HCT116 (cell line): Measurements from ENCODE around the gene DHRSX.
"Not testable (repeated sequence)": the region's sequence is repeated elsewhere in the genome, so short reads cannot be mapped to it uniquely, and the experiment has no call there.

Experiments used
- CBX3 ChIP-seq: IDR thresholded peaks from 2 replicates; pipeline ENCODE4 v1.6.1; 2012; ENCODE audit warnings: low read depth
- CTCF ChIP-seq, 3 experiments: fragments of 200-600 bp in 1 of 3; sonication (generic) in 1 of 3; IDR thresholded peaks in 2 of 3; conservative IDR thresholded peaks in 1 of 3; 2 replicates each; pipeline ENCODE4 v1.5.1; 2012 to 2017; ENCODE audit warnings: low read depth in 2 of 3, low read length in 2 of 3, antibody characterized with exemption in 1 of 3, borderline replicate concordance in 1 of 3, control low read depth in 1 of 3, mild to moderate bottlenecking in 1 of 3, mixed read lengths in 1 of 3, mixed run types in 1 of 3, moderate library complexity in 1 of 3; ENCODE audit not compliant: insufficient read depth in 1 of 3
- EZH2 ChIP-seq: fragments of 200-600 bp; sonication (generic); IDR thresholded peaks from 2 replicates; pipeline ENCODE4 v1.6.1; 2017; ENCODE audit warnings: antibody characterized with exemption, mixed run types
- POLR2A ChIP-seq: IDR thresholded peaks from 2 replicates; pipeline ENCODE4 v1.7.0; 2011; ENCODE audit warnings: borderline replicate concordance; ENCODE audit not compliant: insufficient read depth, insufficient read length; ENCODE audit errors: extremely low read depth
- REST ChIP-seq: IDR thresholded peaks from 2 replicates; pipeline ENCODE4 v1.6.1; 2012; ENCODE audit warnings: low read depth
- YY1 ChIP-seq: IDR thresholded peaks from 2 replicates; pipeline ENCODE4 v1.6.1; 2011; ENCODE audit warnings: low read length, low read depth, moderate library complexity, mild to moderate bottlenecking; ENCODE audit not compliant: insufficient replicate concordance; ENCODE audit errors: extremely low read depth
- ZNF274 ChIP-seq: fragments of 200-500 bp; sonication (Bioruptor generic); IDR thresholded peaks from 2 replicates; pipeline ENCODE4 v1.6.1; 2014; ENCODE audit warnings: mild to moderate bottlenecking, low read depth, low read length, inconsistent platforms

GRCh38 chrX:2350703-2351102, 150.1 kb downstream of the DHRSX start:
- not testable (repeated sequence) for TF ChIP-seq POLR2A; ZNF274; CBX3; CTCF (IDR thresholded peaks at IDR 0.05 in 2 of 3, conservative IDR thresholded peaks at IDR 0.05 in 1 of 3; ENCODE audit: borderline replicate concordance in 1 of 3, insufficient read depth in 1 of 3, low read depth in 2 of 3, low read length in 2 of 3); REST; EZH2; YY1
